Measurements from ENCODE around the gene MAP3K3.
A peak's percentile ranks its signal among the peaks of the same experiment; 100 is the strongest.

The MAP3K3 gene

DNA sequence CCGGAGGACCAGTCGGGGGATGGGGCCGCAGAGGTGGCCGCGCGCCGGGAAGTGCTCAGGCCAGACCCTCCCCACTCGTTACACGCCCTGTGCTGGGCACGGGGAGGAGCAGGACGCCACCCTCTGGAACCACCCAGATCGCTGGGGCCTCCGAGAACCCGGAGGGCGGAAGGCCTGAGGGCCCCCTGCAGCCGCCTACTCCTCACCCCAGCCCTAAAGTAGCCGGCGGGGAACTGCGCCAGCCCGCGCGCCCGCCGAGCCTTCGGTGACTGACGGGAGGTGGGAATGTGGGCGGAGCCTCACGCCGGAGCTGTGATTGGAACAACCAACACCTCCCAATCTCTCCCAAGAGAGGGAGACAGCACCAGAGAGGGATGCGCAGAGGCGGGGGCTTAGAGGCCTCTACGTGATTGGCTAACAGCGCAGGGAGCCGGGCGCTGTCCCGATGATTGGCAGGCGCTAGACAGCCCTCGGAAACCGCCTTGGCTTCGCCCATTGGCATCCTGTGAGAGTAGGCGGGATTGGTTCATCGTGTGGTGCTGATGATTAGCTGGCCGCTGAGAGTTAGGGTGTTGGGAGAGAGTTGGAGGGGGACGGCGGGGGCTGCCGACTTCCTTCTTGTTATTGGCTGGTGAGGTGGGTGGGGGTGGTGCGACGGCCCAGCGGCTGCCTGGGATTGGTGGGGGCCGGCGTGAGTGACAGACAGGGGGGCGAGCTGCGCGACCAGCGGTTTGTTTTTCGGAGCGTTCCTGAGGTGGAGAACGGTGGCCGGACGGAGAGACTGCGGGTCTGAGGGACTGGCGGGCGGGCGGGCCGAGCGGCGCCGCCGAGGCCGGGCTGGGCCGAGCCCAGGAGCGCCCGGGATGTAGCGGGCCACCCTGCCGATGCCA lies at the start of gene MAP3K3:
Gene MAP3K3, plus strand, starts transcription at position 734 of the 890 bp plus-strand sequence. CDS start 343 bp downstream, outside the sequence.
- peak; percentile 99 for DNase-seq (ENCODE audit: low spot score)

DNA sequence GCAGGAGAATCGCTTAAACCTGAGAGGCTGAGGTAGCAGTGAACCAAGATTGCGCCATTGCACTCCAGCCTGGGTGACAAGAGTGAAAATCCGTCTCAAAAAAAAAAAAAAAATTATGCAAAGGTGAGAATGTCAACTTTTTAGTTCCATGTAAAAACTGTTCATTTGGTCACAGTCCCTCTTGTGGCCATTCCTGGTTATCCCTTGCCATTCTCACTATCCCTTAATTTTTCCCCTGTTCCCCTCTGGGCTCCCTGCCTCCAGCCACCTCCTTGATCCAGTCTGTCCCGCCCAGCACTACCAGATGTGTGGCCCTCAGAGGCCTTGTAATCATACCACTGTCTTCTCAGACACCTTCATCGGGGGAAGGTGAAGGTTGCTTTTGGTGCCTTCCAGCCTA lies 48.6 kb upstream of the MAP3K3 start:
- no peak for DNase-seq (ENCODE audit: low spot score)

DNA sequence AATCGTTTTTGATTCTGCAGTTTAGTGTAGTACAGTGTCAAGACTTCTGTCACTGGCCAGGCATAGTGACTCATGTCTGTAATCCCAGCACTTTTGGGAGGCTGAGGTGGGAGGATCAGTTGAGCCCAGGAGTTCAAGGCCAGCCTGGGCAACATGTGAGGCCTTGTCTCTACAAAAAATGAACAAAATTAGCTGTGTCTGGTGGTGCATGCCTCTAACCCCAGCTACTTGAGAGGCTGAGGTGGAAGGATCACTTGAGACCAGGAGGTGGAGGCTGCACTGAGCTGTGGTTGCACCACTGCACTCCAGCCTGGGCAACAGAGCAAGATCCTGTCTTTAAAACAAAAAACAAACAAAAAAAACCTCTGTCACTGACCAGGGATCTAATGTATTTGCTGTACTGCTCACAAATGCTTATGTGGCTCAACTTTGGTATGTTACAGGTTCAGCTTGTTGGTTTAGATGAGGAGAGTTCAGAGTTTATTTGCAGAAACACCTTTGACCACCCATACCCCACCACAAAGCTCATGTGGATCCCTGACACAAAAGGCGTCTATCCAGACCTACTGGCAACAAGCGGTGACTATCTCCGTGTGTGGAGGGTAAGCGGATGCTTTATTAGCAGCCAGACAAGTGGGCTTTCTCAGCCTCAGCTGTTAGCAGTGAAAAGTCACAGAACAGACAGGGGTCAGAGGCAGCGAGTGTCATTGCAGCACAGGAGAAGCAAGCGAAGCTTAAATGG lies 44.0 kb upstream of the MAP3K3 start:
- DNase-seq (ENCODE audit: low spot score): no peak

DNA sequence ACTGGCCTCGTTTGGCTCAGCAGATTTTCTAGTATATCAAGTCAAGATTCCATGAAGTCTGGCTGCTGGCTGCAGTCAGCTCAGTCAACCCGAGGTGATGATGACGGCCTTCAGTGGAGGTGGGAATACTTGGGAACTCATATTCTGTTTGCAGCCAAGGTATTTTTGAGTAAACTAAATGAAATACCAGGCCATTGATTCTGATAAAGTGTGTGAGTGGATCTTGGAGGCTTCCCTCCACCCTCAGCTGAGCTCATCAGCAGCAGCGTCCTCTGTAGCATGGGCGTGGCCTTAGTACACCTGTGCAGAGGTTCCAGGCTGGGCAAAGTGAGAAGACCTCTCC lies 43.5 kb upstream of the MAP3K3 start:
- DNase-seq (ENCODE audit: low spot score): no peak

- no peak for DNase-seq (ENCODE audit: low spot score)
These were observed 42.6 kb upstream of the MAP3K3 start for GRCh38 chr17:63579633-63580032.

DNA sequence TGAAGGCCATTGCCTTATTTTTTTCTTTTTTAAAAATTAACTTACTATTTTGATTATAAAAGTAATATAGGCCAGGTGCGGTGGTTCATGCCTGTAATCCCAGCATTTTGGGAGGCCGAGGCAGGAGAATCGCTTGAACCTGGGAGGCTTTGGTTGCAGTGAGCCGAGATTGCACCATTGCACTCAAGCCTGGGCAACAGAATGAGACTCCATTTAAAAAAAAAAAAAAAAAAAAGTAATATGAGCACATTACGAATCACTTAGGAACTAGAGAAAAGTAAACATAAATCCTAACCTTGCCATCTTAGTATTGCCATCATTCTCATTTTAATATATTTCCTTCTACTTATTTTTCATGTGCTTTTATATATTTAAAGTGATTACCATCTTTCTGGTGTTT lies 34.4 kb upstream of the MAP3K3 start:
- no peak for DNase-seq (ENCODE audit: low spot score)

DNA sequence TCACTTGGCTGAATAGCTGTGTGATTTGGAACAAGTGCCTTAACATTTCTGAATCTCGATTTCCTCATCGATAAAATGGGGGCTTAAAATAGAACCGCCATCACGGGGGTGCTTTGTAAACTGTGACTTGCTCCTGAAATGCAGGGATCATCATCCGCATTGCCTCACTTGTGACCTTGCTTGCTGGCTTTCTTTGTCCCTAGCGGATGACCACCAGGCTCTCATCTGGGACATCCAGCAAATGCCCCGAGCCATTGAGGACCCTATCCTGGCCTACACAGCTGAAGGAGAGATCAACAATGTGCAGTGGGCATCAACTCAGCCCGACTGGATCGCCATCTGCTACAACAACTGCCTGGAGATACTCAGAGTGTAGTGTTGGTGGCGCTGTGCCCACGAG lies 33.4 kb upstream of the MAP3K3 start:
- DNase-seq (ENCODE audit: low spot score): no peak

GRCh38 chr17:63589646-63590045 lies 32.6 kb upstream of the MAP3K3 start:
- DNase-seq (ENCODE audit: low spot score): no peak

DNA sequence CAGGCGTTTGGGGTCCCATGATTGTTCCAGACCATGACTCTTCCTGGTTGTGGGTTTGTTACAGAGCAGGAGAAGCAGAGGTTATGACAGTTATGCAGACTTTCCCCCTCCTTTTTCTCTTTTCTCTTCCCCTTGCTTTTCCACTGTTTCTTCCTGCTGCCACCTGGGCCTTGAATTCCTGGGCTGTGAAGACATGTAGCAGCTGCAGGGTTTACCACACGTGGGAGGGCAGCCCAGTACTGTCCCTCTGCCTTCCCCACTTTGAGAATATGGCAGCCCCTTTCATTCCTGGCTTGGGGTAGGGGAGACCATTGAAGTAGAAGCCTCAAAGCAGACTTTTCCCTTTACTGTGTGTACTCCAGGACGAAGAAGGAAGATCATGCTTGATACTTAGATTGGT lies 29.4 kb upstream of the MAP3K3 start:
- DNase-seq (ENCODE audit: low spot score): no peak

GRCh38 chr17:63595132-63595531 lies 27.1 kb upstream of the MAP3K3 start:
- no peak for DNase-seq (ENCODE audit: low spot score)

- DNase-seq (ENCODE audit: low spot score): peak; percentile 45
These were observed 25.2 kb upstream of the MAP3K3 start for GRCh38 chr17:63596856-63597586.

- DNase-seq (ENCODE audit: low spot score): peak; percentile 36
These were observed 23.9 kb upstream of the MAP3K3 start for GRCh38 chr17:63598281-63598680.

GRCh38 chr17:63600569-63601438 lies 21.4 kb upstream of the MAP3K3 start, which contains the start of gene TACO1:
Gene TACO1 (plus strand): TSS chr17:63600895. CDS start chr17:63601084, 189 bp downstream.
- DNase-seq (ENCODE audit: low spot score): peak; percentile 75

DNA sequence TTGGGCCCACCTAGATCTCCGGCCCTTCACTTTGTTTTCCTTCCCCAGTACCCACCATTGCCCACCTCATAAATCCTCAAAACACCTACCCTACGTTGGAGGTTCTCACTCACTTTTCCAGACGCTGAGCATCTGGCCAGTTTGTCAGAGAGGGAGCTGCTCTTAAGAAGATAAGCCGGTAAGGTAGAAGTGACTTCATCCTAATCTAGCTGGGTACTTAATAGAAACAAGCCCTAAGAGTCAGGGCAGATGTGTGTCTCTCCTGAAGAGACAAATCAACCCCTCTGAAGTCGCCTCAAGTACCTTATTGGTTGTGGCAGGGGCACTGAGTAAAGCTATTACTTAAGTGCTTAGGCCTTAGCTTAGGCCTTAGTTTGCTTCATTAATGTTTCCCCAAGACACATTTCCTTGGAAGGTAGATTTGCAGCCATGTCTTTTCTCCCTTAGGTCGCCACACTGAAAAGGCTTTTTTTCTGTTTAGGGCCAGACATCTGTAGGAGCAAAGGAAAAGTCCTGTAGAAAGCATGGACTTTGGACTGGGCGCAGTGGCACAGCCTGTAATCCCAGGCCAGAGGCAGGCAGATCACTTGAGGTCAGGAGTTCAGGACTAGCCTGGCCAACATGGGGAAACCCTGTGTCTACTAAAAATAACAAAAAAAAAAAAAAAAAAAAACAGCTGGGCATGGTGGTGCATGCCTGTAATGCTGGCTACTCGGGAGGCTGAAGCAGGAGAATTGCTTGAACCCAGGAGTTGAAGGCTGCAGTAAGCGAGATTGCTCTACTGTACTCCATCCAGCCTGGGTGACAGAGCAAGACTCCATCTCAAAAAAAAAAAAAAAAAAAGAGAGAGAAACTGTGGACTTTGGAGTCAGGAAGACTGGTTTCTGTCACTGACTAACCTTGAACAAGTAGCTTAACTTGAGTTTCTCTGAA lies 20.5 kb upstream of the MAP3K3 start:
- DNase-seq (ENCODE audit: low spot score): no peak

DNA sequence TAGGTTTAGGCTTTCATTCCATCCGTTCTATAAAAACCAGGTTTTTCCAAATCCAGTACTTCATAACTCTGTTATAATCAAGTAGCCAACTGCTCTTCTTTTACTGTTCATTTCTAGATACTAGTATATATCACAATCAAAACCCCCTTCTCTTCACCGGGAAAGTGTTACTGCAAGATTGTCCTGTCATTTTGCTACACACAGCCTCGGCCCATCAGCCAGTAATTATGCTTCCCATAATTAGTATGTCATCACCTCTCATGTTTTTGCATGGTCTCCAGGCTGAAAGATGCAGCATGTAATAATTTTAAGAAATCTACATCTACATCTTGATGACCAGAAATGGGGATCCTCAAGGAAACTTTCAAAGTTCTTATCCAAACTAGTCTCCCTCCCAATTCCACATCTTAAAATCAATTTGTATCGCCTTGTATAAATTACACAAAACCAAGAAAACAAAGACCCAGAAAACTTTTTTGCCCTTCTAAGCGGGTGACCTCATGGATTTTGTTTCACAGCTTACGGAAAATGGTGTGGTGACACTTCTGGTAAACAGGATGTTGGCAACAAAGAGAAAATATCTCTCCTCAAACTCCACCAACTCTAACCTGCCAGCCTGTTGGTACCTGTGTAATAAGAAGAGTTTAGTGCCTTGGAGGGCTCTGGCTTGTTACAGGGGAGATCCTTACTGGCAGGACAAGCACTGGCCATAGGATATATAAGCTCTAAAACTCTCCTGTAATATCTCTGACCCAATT lies 12.2 kb upstream of the MAP3K3 start:
- peak; percentile 36 for DNase-seq (ENCODE audit: low spot score)

DNA sequence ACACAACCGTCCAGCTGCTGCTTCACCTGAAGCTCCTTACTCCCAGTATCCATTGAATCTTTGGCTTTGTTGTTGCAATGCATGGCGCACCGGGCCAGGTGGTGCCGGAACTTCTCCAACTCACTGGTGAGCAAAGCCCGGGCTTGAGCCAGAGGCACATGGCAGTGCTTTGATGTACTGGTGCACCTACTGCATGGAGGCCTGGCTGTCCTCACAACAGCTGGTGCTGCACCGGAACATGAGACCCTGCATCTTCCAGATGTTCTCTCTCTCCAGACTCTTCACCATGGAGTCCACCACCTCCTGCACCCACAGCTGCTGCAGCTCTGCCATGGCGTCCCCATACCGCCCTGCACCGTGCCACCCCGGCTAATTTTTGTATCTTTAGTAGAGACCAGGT lies 11.4 kb upstream of the MAP3K3 start:
- no peak for DNase-seq (ENCODE audit: low spot score)

GRCh38 chr17:63611354-63611753 lies 10.9 kb upstream of the MAP3K3 start:
- DNase-seq (ENCODE audit: low spot score): peak; percentile 46

DNA sequence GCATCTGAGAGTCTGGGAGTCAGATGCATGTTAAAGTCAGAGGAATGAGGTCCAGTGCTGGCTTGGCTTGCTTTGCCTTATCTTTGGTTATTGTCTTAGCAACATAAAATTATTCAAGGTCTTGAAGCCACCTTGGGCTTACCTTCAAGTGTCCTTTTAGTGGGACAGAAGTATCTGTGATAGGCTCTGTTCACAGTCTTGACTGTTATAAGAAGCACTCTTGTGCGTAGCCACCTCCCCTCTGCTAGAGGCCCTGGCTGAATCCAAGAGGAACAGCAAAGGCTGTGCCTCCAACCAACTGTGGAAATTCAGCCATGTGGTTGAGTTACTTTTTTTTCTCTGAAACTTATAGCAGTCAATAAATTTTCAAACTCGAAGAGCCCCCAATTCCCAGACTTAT lies 8.6 kb upstream of the MAP3K3 start:
- no peak for DNase-seq (ENCODE audit: low spot score)

DNA sequence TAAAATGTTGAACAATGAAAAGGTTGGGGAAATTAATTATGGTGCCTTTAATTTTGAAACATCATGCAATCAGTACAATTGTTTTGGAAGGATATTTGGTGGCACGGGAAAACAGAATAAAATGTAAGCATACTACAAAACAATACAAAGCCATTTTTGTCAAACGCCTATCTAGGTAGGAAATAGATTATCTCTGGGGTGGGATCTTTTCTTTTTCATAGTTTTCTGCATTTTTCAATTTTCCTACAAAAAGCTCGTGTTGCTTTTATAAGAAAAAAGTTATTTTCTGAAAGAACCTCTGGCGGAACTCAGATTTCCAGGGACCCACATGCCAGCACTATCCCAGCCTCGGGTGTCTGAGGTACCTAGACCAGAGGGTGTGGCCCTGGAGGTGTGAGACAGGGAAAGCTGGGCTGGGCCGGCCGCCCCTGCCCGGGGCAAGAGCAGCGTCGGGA lies 961 bp upstream of the MAP3K3 start:
- DNase-seq (ENCODE audit: low spot score): no peak
